Stimulated activated CD4-positive, alpha-beta T cell treated with anti-CD3 and anti-CD28 coated beads, TNF-alpha, amount 100 ng/mL, for 4 hours (primary cell): ENCODE measurements around the gene PNISR.

ENCODE experiments used
- DNase-seq, 3 experiments: peaks; one replicate each; pipeline ENCODE4 v3.0.0-alpha.2; 2020; ENCODE audit warnings: low read depth in 3 of 3

The PNISR gene

DNA sequence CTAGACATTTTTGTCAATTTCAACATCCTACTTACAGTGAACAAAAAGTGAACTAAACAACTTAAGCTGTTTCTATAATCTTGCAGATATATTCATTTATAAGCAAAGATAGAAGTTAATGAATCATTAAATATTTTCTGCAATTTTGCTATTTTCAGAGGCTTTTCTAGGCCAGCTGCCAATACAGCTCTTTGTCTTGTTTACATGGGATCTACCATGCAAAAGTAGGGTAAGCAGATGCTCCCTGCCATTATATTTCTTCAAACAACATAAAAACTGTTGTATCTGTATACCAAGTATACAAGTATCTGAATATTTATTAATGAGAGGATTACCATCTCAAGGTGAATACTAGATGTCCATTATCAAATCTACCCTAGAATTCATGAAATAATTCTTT lies 15.4 kb downstream of the PNISR start:
- DNase-seq = no peak

DNA sequence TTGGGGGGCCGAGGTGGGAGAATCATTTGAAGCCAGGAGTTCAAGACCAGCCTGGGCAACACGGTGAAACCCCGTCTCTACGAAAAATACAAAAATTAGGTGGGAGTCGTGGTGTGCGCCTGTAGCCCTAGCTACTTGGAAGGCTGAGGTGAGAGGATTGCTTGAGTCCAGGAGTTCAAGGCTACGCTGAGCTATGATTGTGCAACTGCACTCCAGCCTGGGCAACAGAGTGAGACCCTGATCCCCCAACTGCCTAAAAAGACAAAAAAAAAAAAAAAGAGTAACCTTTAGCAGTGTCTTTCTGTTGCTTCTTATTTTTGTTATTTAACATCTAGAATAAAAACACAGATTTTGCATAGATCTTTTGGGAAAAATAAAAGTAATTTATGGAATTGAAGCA lies 18.0 kb downstream of the PNISR start:
- no peak for DNase-seq

DNA sequence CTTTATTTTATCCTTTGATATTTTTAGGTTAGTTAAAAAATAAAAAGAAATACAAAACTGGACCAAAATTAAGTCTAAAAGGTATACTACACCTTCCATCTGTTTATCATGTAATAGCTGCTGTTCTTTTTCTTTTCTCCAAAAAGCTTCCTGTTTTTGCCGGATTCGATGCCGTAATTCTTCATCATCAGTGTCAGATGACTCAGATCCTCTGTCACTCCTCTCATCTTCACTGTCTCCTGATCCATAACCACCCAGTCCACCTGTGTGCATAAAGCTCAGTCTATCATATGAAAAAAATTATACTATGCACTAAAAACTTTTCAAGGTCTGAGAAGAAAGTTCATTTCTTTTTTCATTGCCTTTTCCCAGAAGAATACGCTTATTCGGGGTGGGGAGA lies 22.7 kb downstream of the PNISR start:
- no peak for DNase-seq

DNA sequence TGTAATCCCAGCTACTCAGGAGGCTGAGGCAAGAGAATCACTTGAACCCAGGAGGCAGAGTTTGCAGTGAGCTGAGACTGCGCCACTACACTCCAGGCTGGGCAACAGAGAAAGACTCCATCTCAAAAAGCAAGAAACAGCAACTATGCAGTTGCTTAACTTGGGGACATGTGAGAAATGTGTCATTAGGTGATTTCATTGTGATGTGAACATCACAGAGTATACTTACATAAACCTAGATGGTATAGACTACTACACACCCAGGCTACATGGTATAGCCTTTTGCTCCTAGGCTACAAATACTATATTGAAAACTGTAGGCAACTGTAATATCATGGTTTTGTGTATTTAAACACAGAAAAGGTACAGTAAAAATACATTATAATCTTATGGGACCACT lies 27.8 kb downstream of the PNISR start:
- DNase-seq = no peak

DNA sequence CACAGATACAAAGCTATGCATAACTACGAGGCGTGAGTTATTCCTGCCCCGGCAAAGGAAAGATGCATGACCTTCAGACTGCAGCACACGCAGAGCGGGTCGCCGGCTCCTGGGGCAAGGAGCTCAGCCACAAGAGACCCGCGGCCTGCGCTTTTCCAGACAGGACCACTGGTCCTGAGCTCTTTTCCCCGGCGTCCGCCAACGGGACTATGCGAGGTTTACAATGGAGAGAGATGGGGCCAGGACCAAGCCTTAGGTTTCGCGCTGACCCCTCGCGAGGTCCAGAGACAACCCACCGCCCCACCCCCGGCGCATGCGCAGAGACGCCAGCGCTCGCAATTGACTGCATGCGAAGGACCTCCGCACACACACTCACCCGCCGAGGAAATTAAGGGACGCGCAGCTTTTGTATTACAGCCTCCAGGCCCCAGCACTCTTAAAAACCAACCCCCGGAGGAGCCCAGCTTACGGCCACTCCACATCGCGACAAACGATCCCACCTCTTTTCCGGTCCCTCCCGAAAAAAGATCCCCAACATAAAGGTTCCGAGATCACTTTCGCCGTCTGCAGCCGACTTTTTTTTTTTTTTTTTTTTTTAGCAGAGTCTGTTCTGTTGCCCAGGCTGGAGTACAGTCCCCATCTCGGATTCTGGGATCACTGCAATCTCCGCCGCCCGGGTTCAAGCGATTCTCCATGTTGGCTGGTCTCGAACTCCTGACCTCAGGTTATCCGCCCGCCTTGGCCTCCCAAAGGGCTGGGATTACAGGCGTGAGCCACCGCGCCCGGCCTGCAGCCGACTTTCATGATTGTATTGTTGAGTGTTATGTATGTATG lies 31.2 kb downstream of the PNISR start, which contains the start of gene COQ3:
Gene COQ3 (minus strand): TSS at position 498 of the 834 bp plus-strand sequence. CDS start 16 bp downstream, at position 482.
- DNase-seq = peak; percentile 24 to 58 (median 41)

DNA sequence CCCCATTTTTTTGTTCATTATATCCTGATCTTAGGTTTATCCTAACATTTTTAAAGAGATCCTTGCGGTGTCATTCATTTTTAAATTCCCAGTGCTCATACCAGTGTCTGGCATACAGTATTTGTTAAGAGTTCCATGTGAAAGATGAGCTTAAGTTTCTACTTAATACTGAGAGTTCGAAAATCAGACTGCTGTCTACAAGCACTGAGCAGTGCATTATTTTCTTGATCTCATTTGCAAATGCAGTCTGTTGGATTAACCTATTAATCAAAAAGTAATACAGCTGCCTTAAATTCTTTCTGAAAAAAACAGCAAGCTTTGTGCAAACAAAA lies 31.8 kb downstream of the PNISR start:
- no peak for DNase-seq

DNA sequence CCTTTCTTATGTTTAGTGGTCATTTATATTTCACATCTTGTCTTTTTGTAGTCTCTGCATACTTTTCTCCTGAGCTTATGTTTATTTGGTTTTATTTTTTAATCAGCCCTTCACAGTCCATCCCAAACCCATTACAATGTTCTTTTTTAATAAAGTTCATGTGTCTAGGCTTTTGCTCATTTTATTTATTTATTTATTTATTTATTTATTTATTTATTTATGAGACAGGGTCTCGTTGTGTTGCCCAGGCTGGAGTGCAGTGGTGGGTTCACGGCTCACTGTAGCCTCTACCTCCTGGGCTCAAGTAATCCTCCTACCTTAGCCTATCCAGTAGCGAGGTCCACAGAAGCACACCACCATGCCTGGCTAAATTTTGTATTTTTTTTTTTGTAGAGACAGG lies 34.2 kb downstream of the PNISR start:
- no peak for DNase-seq

DNA sequence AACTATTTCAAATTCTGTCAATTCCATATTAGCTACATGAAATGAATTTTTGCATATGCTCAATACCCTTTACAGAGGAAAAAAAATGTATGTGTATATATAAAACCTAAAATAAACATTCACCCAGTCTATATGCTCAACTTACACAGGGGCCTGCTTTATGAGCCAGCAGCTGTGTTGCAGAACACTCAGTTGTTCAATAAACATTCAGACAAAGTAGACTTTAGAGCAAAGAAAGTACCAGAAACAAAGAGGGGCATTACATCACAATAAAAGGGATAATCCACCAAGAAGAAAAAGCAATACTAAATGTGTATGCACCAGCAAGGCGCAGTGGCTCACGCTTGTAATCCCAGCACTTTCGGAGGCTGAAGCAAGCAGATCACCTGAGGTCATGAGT lies 40.6 kb downstream of the PNISR start:
- no peak for DNase-seq

DNA sequence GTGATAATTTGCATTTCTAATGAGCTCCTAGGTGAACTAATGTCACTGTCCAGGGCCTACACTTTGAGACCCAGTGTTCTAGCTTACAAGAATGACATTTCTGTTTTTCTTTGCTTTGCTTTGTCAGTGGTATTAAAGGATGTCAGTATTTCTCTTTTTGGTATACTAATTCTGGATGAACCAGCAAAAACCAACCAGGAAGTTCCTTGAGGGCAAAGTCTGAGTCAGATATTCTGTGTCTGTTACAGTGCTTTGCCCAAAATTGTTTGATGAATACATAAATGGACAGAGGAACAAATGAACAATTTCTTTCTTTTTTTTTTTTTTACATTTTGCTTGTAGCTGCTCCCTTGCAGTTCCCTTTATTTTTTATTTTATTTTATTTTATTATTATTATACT lies 46.5 kb downstream of the PNISR start:
- no peak for DNase-seq

DNA sequence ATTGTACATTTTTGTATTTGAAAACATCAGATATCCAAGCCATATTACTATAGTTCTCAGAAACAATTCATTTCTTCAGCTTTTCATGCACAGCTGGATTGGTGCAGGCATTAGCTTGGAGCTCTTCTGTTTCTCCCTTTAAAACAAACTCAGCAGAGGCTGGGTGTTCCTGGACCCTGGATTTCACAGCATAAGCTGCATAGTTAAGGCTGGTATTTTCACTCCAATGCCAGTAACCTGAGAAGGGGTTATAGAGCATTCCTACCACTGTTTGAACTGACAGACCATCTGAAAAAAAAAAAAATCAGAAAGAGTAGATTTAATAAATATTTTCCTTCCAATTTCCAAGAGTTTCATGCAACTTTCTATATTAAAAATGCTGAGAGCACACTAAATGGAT lies 55.6 kb downstream of the PNISR start:
- no peak for DNase-seq

DNA sequence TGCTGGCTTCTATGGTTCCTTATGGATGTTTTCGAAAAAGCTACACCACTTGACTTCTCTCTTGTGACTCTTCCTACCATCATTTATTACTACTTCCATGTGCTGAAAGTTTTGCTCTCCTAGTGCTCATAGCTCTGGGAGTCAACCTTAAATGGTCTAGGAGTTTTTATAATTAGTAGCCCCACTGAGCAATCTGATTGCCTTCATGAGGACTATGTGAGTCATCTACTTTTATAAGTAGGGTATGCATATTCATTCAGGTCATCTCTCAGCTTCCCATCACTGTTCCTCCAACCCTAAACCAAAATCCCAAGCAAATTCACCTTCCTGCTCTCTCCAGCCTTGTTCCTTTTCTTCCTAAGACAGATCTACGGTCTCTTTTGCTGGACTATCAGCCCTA lies 58.3 kb downstream of the PNISR start:
- no peak for DNase-seq

DNA sequence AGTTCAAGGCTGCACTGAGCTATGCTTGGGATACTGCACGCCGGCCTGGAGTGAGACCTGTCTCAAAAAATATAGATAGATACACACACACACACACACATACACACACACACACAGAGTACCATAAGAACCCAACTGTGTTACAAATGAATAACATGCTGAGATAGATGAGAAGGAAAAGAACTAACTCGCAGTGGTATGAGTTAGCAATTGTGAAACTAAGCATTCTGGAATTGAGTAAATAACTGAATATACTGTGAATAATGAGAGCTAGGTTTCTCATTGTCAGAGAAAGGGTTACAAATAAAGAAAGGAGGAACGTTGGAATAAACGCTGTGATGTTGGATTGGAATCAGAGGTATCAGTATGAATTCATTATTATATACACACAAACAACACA lies 61.1 kb downstream of the PNISR start:
- no peak for DNase-seq

DNA sequence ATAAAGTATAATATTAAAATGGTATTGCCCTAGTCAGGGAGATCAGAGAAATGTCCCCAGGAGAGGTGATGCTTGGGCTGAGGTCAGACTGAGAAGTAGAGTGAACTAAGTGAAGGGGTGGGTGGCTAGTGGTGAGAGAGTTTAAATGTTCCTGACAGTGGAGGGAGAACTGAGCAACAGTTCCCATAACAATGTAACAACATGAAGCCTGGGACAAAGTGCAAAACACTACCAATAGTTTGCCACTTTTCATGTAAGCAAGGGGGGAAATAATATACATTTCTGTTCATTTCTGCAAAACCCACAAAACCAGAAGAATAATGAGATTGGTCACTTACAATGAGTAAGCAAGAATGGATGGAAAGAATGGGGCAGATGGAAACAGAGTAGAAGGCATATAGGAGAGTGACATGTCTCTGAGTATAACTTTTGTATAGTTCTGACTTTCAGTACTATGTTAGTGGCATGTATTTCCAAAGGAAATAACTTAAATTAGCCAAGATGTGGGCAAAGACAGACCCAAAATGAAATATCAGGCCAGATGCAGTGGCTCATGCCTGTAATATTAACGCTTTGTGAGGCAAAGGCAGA lies 62.3 kb downstream of the PNISR start:
- no peak for DNase-seq

DNA sequence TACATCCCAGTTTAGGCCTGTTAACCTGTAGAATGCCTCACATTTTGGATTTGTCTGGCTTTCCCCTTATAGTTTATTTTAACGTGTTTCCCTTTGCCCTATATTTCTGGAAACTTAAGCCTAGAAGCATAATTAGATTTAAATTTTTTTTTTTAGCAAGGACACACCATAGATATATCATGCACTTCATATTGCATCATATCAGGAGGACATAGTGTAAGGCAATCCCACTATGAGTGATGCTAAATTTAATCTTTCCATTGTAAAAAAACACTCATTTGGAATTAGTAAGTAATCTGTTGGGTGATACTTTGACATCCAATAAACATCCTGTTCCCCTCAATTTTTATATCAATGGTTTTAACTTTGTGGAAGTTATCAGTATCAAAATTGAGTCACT lies 65.3 kb downstream of the PNISR start:
- DNase-seq = no peak

DNA sequence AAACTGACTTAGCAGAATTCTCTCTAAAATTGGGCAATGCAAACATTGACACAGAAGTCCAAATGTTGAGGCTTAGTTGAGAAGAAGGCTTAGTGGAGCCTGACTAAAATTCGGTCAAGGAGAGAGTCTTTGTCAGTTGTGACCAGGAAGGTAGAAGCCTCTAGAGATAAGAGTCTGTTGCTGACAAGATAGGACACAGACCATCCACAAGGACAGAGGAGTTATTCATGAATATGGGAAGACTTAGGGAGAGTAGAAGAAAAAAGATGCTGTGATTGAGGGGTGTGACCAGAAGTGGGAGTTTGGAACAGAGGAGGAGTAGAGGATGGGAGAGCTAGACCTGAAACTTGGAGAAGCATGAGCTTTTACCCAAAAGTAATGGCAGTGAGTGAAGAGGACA lies 68.5 kb downstream of the PNISR start:
- no peak for DNase-seq

DNA sequence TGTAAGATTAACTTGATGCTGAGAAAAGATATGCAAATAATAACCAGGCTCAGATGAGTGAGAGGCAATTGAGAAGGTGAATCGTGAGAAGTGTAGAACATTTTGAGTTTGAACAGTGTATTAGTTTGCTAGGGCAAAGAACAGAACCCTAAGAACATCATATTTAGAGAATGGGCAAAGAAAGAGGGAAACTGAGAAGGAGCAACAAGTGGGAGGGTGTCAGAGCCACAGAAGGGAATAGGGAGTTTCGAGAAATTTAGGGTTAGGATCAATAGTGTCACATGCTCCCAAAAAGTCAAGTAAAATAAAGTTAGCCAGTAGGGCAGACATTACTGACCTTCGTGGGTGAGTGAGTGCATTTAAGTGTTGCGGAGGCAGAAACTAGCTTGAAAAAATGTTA lies 70.1 kb downstream of the PNISR start:
- DNase-seq = no peak

DNA sequence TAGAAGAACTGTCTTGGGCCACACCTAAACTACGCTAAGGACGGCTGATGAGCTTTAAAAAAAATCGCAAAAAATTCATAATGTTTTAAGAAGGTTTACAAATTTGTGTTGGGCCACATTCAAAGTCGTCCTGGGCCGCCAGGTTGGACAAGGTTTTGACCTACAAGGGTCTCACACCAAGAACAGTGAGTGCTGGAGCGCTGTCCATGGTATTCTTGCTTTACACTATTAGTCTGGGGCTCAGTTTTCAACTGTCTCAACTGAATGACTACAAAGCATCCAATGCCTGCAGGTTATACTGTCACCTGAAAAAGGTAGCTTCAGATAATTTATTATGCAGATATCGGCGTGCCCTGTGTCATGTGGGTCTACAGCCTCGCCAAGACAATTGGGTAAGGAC lies 72.0 kb downstream of the PNISR start:
- no peak for DNase-seq

DNA sequence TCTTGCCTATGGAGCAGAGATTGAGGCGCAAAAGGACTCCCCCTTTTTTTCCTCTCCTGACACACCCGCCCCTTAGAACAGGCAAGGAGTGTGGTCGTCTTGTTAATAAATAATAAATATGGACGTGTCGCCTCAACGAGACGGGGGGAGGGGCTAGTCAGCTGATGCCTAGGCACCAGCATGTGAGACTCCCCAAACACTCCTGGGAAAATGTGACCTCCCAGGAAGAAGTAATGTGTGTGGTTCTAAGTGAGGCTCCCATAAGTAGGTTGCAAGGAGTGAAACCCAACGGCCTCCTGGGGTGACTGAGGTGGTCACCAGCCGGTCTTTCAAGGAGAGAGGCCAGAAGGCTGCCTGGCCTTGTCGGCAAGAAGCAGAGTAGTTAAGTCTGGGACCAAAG lies 74.5 kb downstream of the PNISR start:
- no peak for DNase-seq

DNA sequence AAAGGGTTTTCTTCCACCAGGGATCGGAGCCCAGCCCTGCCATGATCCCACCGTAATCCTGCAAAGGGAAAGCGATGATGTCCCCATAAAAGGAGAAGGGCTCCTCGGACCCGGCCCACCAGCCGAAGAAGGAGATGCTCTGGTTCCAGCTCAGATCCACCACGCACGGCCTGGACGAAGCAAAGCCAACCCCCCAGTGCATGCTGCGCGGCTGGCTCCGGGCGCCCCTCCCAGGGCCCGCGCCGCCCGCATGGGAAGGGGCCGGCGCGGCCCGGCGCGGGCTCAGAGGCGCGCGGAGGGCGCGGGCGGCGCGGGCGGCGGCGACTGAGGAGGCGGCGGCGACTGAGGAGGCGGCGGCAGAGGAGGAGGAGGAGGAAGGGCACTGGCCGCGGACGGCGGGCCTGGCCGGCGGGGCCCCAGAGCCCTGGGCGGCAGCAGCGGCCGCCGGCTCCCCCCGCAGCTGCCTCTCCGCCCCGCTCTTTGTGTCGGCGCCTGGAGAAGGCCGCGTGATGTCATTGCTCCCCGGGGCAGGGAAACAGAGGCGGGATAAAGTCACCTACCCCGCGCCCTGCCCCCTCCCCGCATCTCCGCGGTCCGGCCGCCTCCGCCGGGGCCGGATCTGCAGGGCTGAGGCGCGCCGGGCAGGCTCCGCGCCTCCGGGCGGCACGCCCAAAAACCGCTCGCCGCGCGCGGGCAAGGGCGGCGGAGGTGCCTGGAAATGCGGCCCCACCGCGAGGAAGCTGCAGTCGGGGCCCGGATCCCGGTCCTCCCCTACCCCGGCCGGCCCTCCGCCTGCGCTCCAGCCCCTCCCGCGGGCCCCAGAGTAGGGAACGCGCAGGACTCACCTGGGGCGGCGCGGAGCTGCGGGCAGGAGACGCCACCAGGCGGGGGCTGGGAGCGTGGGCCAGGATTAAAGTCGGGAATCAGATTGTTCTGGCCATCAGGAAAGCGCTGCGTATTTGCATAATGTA lies 75.7 kb downstream of the PNISR start, which contains the start of gene FAXC:
Gene FAXC (minus strand): TSS at position 504 of the 971 bp plus-strand sequence. CDS start 302 bp downstream, at position 202.
- no peak for DNase-seq

DNA sequence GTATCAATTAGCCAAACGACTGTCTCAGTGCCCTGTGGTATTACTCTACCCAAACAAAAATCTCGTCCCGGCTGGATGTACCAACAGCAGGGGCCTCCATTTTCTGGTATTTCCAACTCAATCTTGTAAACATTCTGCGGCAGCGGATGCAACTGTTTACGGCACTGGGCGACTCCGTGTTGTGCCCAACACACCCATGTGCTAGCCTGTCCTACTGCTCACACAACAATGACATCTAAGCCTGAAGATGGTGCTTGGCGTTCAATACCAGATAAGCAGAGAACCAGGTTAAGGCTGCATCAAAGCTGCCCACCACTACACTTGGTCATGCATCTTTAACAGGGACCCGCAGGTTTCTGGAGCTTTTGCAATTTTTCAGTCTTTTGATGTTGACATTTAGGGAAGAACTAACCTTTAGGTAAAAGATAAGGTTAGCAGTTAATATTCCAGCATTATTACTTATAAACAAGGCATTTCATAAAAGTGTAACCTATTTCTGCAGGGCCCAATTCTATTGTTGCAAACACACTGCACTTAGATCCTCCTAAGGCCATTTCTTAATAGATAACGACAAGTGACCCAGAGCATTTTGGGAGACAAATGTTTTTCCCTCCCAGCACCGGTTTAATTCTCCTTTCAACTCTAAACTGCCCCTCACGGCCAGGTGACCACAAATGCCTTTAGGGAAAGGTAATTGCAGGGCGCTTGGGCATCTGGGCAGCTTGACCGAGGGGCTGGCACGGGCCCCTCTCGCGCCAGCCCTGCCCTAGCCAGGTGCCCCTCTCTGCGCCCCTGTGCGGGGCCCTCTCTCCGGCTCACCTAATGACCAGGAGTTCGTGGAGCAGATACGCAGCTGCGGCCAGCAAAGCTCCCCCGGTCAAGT lies 76.6 kb downstream of the PNISR start:
- DNase-seq = no peak
